K562 (cell line): ENCODE results near the gene KRTAP10-12. TPM values are rescaled to one million over a fixed set of nuclear protein-coding genes. Genes with fewer than 3 reads are reported as not detected.

Source experiments
- BACH1 ChIP-seq: fragments of 200-800 bp; sonication (Bioruptor generic); IDR thresholded peaks from 2 replicates; pipeline ENCODE4 v1.6.1; 2016; ENCODE audit warnings: missing genetic modification characterization, missing compliant biosample characterization
- CHD4 ChIP-seq: fragments of 200-600 bp; sonication (generic); IDR thresholded peaks from 3 replicates; pipeline ENCODE4 v1.6.1; 2012; ENCODE audit warnings: low read depth, mild to moderate bottlenecking, mixed read lengths, low read length, inconsistent platforms; ENCODE audit not compliant: insufficient read depth, insufficient replicate concordance, poor library complexity, severe bottlenecking
- FOSL1 ChIP-seq: fragments of 200-800 bp; sonication (Bioruptor generic); conservative IDR thresholded peaks from 2 replicates; pipeline ENCODE4 v1.6.1; 2016; ENCODE audit warnings: missing genetic modification characterization, missing compliant biosample characterization
- FOXJ2 ChIP-seq: fragments of 200-800 bp; sonication (Bioruptor generic); IDR thresholded peaks from 2 replicates; pipeline ENCODE4 v1.6.1; 2016; ENCODE audit warnings: missing genetic modification characterization, missing compliant biosample characterization
- HDGF ChIP-seq: fragments of 450-650 bp; IDR thresholded peaks from 2 replicates; pipeline ENCODE4 v1.6.1; 2016
- IFI16 ChIP-seq: fragments of 250-450 bp; sonication (Bioruptor Pico); IDR thresholded peaks from 2 replicates; pipeline ENCODE4 v2.1.2; 2022; ENCODE audit warnings: mild to moderate bottlenecking, inconsistent platforms
- POLR2AphosphoS5 ChIP-seq: IDR thresholded peaks from 2 replicates; pipeline ENCODE4 v1.6.1; 2011; ENCODE audit warnings: mild to moderate bottlenecking, low read depth, low read length, moderate library complexity; ENCODE audit not compliant: control insufficient read depth, insufficient read depth
- ZBTB8A ChIP-seq: fragments of 450-650 bp; IDR thresholded peaks from 2 replicates; pipeline ENCODE4 v1.6.1; 2018; ENCODE audit warnings: mild to moderate bottlenecking, moderate library complexity; ENCODE audit not compliant: partially characterized antibody
- polyA plus RNA-seq, 8 experiments: library from polyadenylated mRNA; depleted of rRNA in 4 of 8; stranded (reverse) in 5 of 8; unstranded in 3 of 8; fragments of >200 nt; fragmentation: Nextera tagmentation in 2 of 8; fragmentation: Illumina TruSeq in 1 of 8; extraction: Ambion mirVana in 2 of 8; extraction: Trizol in 1 of 8; gene quantifications; 2 replicates each; pipeline versions ENCODE4 v1.2.1 to v1.2.3, GENCODE V29; 2011 to 2014; ENCODE audit warnings: inconsistent platforms in 1 of 8, missing spikeins in 1 of 8
- total RNA-seq, 7 experiments: library from RNA; depleted of rRNA in 6 of 7; stranded (reverse); fragments of >200 nt in 6 of 7; fragmentation: Illumina TruSeq in 2 of 7; extraction: Trizol in 2 of 7; gene quantifications; 2 replicates each; pipeline versions ENCODE4 v1.2.1 to v1.2.3, GENCODE V29; 2011 to 2021; ENCODE audit warnings: low replicate concordance in 1 of 7
- TF ChIP-seq, protein P1 (sequence below): IDR thresholded peaks from 3 replicates; pipeline ENCODE4 v1.6.1; 2011; ENCODE audit warnings: borderline replicate concordance, mild to moderate bottlenecking; ENCODE audit not compliant: insufficient read length, insufficient read depth
- TF ChIP-seq, protein P2 (sequence below): fragments of 450-650 bp; IDR thresholded peaks from 2 replicates; pipeline ENCODE4 v1.6.1; 2016; ENCODE audit warnings: antibody characterized with exemption

KRTAP10-12 gene
- total and polyA plus RNA-seq, 9 of the 15 experiments (the other 6 are each of a cell fraction or from before 2014, with no cell fraction given) = not detected

DNA sequence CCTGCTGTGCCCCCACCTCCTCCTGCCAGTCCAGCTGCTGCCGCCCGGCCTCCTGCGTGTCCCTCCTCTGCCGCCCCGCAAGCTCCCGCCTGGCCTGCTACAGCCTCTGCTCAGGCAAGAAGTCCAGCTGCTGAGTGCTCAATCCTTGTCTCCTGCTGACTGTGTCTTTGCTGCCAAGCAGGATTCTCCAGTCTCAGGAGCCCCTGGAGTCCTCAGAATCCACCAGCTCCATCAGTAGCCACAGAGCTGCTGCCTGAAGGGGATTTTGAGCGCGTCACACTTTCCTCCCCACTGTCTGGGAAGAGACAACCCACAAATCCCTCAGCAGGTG is 49.8 kb upstream of the KRTAP10-12 start (continued):
- TF ChIP-seq POLR2AphosphoS5 (no peak), FOSL1 (tag) (no peak), CHD4 (no peak), BACH1 (tag) (no peak), ZBTB8A (no peak), FOXJ2 (tag) (no peak), HDGF (no peak), IFI16 (CRISPR knock-in tag) (no peak)
- TF ChIP-seq, protein P1, sequence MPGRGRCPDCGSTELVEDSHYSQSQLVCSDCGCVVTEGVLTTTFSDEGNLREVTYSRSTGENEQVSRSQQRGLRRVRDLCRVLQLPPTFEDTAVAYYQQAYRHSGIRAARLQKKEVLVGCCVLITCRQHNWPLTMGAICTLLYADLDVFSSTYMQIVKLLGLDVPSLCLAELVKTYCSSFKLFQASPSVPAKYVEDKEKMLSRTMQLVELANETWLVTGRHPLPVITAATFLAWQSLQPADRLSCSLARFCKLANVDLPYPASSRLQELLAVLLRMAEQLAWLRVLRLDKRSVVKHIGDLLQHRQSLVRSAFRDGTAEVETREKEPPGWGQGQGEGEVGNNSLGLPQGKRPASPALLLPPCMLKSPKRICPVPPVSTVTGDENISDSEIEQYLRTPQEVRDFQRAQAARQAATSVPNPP = no peak
- TF ChIP-seq, protein P2, sequence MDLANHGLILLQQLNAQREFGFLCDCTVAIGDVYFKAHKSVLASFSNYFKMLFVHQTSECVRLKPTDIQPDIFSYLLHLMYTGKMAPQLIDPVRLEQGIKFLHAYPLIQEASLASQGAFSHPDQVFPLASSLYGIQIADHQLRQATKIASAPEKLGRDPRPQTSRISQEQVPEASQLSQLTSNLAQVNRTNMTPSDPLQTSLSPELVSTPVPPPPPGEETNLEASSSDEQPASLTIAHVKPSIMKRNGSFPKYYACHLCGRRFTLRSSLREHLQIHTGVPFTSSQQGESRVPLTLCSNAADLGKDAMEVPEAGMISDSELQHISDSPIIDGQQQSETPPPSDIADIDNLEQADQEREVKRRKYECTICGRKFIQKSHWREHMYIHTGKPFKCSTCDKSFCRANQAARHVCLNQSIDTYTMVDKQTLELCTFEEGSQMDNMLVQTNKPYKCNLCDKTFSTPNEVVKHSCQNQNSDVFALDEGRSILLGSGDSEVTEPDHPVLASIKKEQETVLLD = no peak
